ENCODE results near the gene SELENOI. TPM values are rescaled to one million over a fixed set of nuclear protein-coding genes. Genes with fewer than 3 reads are reported as not detected.

The SELENOI gene
- total RNA-seq, 1 experiment from 2014 or later: 63.3 TPM

GRCh38 chr2:26349690-26350089 is 3.7 kb downstream of the SELENOI start:
- intact Hi-C loops (cut with micrococcal nuclease): no loop called here
- no TSS peak for BruUV-seq (replicated peaks)
- Histone ChIP-seq H3K27me3 (ENCODE audit: insufficient read depth, low read length) (no peaks in the 10 kb centered on the region), H3K36me3 (ENCODE audit: control insufficient read depth in 1 of 2, insufficient read depth in 2 of 2, low read length in 2 of 2) (no peaks in the 10 kb centered on the region), H3K79me2 (ENCODE audit: insufficient read depth, low read length) (peaks cover 96% of the 10 kb centered on the region), H3K9me2 (ENCODE audit: insufficient read depth) (no peaks in the 10 kb centered on the region), H2AFZ (ENCODE audit: low read depth, low read length, poor library complexity, severe bottlenecking) (no peak overlapping the region), H3K9me3 (ENCODE audit: control insufficient read depth in 1 of 2, insufficient read depth in 1 of 2, low read depth in 1 of 2, low read length in 2 of 2) (no peaks in the 10 kb centered on the region), H3K4me1 (ENCODE audit: control insufficient read depth in 1 of 2, insufficient read depth in 2 of 2, low read length in 2 of 2) (peaks cover 13 to 45% of the 10 kb centered on the region in 2 experiments), H3K4me2 (ENCODE audit: low read length) (no peak overlapping the region), H3K9ac (ENCODE audit: low read length) (no peak overlapping the region), H3K4me3 (replicated peaks in 1 of 2; ENCODE audit: low read depth in 1 of 2, low read length in 2 of 2) (no peak overlapping the region), H3K27ac (ENCODE audit: low read depth, low read length) (no peak overlapping the region), H4K20me1 (ENCODE audit: insufficient read depth) (peaks cover 5% of the 10 kb centered on the region; the same call in 1 of the 2 replicates)
- no peak for ATAC-seq
- no peak for DNase-seq (ENCODE audit: low read depth, low spot score)
- ChIA-PET RAD21 (ENCODE audit: low non-redundant PET in 1 of 2, low total read pairs in 2 of 2, uncharacterized antibody in 2 of 2, unreplicated experiment in 2 of 2) (no interaction called here), POLR2A (interaction anchor here (0.6 kb wide), 1 partner anchor 114 kb away, joined by 3 read pairs; no protein-coding TSS in a partner anchor), CTCF (no interaction called here)
- TF ChIP-seq REST (IDR thresholded peaks at IDR 0.05; ENCODE audit: low read depth): no peak
- no peak for TF ChIP-seq POLR2AphosphoS5 (IDR thresholded peaks at IDR 0.05; ENCODE audit: low read depth, low read length)
- TF ChIP-seq TCF7L2 (IDR thresholded peaks at IDR 0.05; ENCODE audit: borderline replicate concordance, extremely low read depth, insufficient read depth, insufficient read length): no peak
- no peak for TF ChIP-seq CBX3 (IDR thresholded peaks at IDR 0.05; ENCODE audit: low read depth)
- TF ChIP-seq CEBPB (IDR thresholded peaks at IDR 0.05; ENCODE audit: low read depth): no peak
- TF ChIP-seq ZFX (IDR thresholded peaks at IDR 0.05): no peak
- no peak for TF ChIP-seq EGR1 (IDR thresholded peaks at IDR 0.05; ENCODE audit: low read depth)
- no peak for TF ChIP-seq SIN3A (IDR thresholded peaks at IDR 0.05; ENCODE audit: low read depth)

Data from HCT116 (cell line).